Smooth muscle cell (in vitro differentiated cells): ENCODE results near the gene GAS2L2. TPM values are rescaled to one million over a fixed set of nuclear protein-coding genes. Genes with fewer than 3 reads are reported as not detected.

Experiments used
- DNase-seq: peaks from one replicate; lab custom pipeline; 2025; ENCODE audit not compliant: unreplicated experiment; lab: John Stamatoyannopoulos, UW
- H2AFZ ChIP-seq: fragments of 200-600 bp; sonication (generic); 2 replicates; pipeline ENCODE4 v1.6.0; 2016; ENCODE audit warnings: antibody characterized with exemption, low read depth, mild to moderate bottlenecking
- H3F3A ChIP-seq: fragments of 200-600 bp; sonication (generic); 2 replicates; pipeline ENCODE4 v1.6.0; 2017; ENCODE audit warnings: antibody characterized with exemption, low read depth
- H3K27ac ChIP-seq: fragments of 200-600 bp; sonication (generic); 2 replicates; pipeline ENCODE4 v1.5.1; 2016; ENCODE audit warnings: low read depth, mild to moderate bottlenecking
- H3K27me3 ChIP-seq: fragments of 200-600 bp; sonication (generic); 2 replicates; pipeline ENCODE4 v1.6.1; 2016; ENCODE audit warnings: low read depth, mild to moderate bottlenecking
- H3K36me3 ChIP-seq: fragments of 200-600 bp; sonication (generic); 2 replicates; pipeline ENCODE4 v1.5.1; 2016; ENCODE audit warnings: low read depth
- H3K4me1 ChIP-seq: fragments of 200-600 bp; sonication (generic); 2 replicates; pipeline ENCODE4 v1.5.1; 2016; ENCODE audit warnings: low read depth
- H3K4me2 ChIP-seq: fragments of 200-600 bp; sonication (generic); 2 replicates; pipeline ENCODE4 v1.6.0; 2016; ENCODE audit warnings: mild to moderate bottlenecking
- H3K4me3 ChIP-seq: fragments of 200-600 bp; sonication (generic); 2 replicates; pipeline ENCODE4 v1.5.1; 2016; ENCODE audit warnings: mild to moderate bottlenecking
- H3K79me2 ChIP-seq: fragments of 200-600 bp; sonication (generic); 2 replicates; pipeline ENCODE4 v1.6.0; 2016; ENCODE audit warnings: low read depth, mild to moderate bottlenecking
- H3K9ac ChIP-seq: fragments of 200-600 bp; sonication (generic); 2 replicates; pipeline ENCODE4 v1.6.0; 2016; ENCODE audit warnings: low read depth
- H3K9me3 ChIP-seq: fragments of 200-600 bp; sonication (generic); replicated peaks from 2 replicates; pipeline ENCODE4 v1.5.1; 2016; ENCODE audit warnings: low read depth
- H4K20me1 ChIP-seq: fragments of 200-600 bp; sonication (generic); 2 replicates; pipeline ENCODE4 v1.6.0; 2016; ENCODE audit warnings: low read depth
- CTCF ChIP-seq: fragments of 200-600 bp; sonication (generic); IDR thresholded peaks from 2 replicates; pipeline ENCODE4 v1.5.1; 2017; ENCODE audit warnings: borderline replicate concordance, mild to moderate bottlenecking, antibody characterized with exemption; ENCODE audit not compliant: insufficient read depth, poor library complexity, severe bottlenecking
- WGBS: methylation state at CpG from one replicate; pipeline ENCODE4 v1.1.7; 2016; ENCODE audit warnings: low lambda C conversion rate; 5-methylcytosine and 5-hydroxymethylcytosine counted together
- polyA plus RNA-seq: library from polyadenylated mRNA; unstranded; fragments of >200 nt; fragmentation: Nextera tagmentation; extraction: Ambion mirVana; gene quantifications from 2 replicates; pipeline ENCODE4 v1.2.1, GENCODE V29; 2016
- total RNA-seq: library from RNA; depleted of rRNA; stranded (reverse); fragments of >200 nt; gene quantifications from 2 replicates; pipeline ENCODE4 v1.2.3, GENCODE V29; 2014

The GAS2L2 gene
- total and polyA plus RNA-seq, 2 experiments from 2014 or later: not detected

DNA sequence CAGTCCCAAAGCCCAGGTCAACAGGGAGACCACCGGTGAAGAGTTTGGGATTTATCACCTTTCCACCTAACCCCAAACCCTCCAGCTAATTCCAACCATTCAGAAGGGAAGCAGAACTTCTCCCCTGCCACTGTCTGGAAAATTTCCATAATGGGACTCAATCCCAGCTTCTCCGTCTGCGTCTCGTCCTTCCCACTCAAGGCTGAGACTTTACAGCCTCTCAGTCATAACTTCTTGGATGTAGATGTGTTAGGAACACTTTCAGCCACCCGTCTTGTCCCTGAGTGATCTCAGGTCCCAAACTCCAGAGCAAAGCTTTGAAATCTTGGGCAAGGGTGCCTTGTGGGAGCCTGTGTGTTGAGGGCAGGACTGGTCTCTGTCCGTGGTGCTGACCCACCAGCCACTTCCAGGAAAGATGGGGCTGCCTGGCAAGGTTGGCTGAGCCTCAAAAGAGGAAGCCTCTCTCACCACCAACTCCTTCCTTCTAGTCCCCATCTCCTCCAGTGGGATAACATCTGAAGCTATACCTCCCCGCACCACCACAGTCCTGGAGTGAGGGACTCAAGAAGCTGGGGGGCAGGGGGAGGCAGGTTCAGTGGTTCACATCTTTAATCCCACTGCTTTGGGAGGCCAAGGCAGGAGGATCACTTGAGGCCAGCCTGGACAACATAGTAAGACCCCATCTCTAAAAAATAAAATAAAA is 9.3 kb downstream of the GAS2L2 start:
- H3K27ac ChIP-seq: no peak overlapping the region
- peak; percentile 11 for DNase-seq
- no peaks in the 10 kb centered on the region for H3K9me3 ChIP-seq
- H4K20me1 ChIP-seq: no peaks in the 10 kb centered on the region
- no peak overlapping the region for H2AFZ ChIP-seq
- no peaks in the 10 kb centered on the region for H3K36me3 ChIP-seq
- peaks cover 16% of the 10 kb centered on the region for H3K27me3 ChIP-seq
- H3K4me3 ChIP-seq: no peak overlapping the region
- TF ChIP-seq CTCF: no peak
- no peaks in the 10 kb centered on the region for H3K4me1 ChIP-seq
- H3K9ac ChIP-seq: no peak overlapping the region
- 50% methylated on average over 7 of the region's 7 CpGs for WGBS
- no peak overlapping the region for H3K4me2 ChIP-seq
- H3F3A ChIP-seq: no peaks in the 10 kb centered on the region
- H3K79me2 ChIP-seq: no peaks in the 10 kb centered on the region

DNA sequence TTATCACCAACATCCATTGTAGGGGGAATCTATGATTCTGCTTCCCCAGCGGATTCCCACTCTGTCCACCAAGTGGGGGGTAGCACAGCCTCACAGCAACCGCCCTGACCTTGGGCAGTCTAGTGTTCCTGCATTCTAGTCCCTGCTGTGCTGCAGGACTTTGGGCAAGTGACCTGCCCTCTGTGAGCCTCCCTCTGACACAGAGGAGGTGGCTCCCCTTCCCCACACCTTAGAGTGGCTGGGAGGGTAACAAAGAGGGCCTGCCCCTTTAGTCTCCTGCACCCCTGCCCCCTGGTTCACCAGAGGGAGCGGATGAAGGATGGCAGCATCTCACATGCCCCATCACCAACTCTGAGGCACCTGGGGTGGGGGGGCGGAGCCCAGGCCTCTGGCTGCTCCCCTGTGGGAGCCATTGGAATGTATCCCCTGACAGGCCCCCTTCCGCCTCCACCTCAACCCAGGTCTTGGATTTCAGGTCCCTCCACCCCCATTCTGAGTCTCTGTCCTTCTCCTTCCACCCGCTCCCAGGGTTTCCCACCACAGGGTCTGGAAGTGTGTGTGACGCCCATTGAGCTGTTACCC is 10.1 kb downstream of the GAS2L2 start:
- Histone ChIP-seq H3K9me3 (no peaks in the 10 kb centered on the region), H3K79me2 (no peaks in the 10 kb centered on the region), H3K36me3 (no peaks in the 10 kb centered on the region), H4K20me1 (no peaks in the 10 kb centered on the region), H3K27ac (no peak overlapping the region), H3F3A (no peaks in the 10 kb centered on the region), H3K27me3 (peaks cover 16% of the 10 kb centered on the region), H3K4me2 (no peak overlapping the region), H3K9ac (no peak overlapping the region), H3K4me1 (no peaks in the 10 kb centered on the region), H2AFZ (no peak overlapping the region), H3K4me3 (no peak overlapping the region)
- no peak for TF ChIP-seq CTCF
- no peak for DNase-seq
- 87% methylated on average over 7 of the region's 7 CpGs for WGBS

DNA sequence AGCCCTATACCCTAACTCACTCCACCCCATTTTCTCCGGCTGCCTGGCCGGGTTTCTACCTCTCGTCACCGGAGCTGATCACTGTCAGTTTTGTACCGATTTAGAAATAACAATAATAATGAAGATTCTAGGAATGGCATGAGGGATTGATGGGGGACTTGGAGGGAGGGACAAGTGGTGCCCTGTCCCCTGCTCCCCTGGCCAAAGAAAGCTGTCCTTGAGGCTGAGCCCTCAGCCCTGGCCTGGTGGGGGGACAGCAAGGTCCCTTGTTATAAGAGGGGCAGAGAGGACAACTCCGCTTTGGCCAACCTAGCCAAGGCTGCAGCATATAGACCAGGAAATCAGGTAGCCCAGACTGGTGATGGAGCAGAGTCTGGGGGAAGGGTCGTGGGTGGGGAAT is 10.5 kb downstream of the GAS2L2 start:
- Histone ChIP-seq H3K79me2 (no peaks in the 10 kb centered on the region), H3K4me3 (no peak overlapping the region), H2AFZ (no peak overlapping the region), H3K4me1 (no peaks in the 10 kb centered on the region), H3F3A (no peaks in the 10 kb centered on the region), H3K4me2 (no peak overlapping the region), H3K36me3 (no peaks in the 10 kb centered on the region), H3K27me3 (peaks cover 16% of the 10 kb centered on the region), H3K27ac (no peak overlapping the region), H4K20me1 (no peaks in the 10 kb centered on the region), H3K9me3 (no peaks in the 10 kb centered on the region), H3K9ac (no peak overlapping the region)
- WGBS: 88% methylated on average over 7 of the region's 7 CpGs
- no peak for DNase-seq
- TF ChIP-seq CTCF: no peak
